ENCODE data around the gene SLC8B1.

Gene SLC8B1

DNA sequence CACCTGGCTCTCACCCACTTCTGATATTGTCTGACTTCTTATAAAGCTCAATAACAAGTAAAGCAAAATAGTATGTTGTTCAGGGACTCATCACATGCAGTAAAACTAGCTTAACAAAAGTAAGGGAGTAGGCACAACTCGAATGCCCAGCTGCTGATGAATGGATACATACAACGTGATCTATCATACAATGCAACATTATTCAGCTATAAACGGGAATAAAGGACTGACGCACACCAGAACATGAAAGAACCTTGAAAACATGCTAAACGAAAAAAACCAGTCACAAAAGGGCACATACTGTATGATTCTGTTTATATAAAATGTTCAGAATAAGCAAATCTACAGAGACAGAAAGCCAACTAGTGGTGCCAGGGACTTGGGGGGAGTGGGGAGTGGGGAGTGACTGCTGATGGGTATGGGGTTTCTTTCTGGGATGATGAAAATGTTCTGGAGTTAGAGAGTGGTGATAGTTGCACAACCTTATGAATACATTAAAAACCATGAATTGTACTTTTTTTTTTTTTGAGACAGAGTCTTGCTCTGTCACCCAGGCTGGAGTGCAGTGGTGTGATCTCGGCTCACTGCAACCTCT lies 34.6 kb upstream of the SLC8B1 start:
- Histone ChIP-seq H3K4me3 (ENCODE audit: low read depth, low read length) (no peak overlapping the region), H3K4me1 (ENCODE audit: control insufficient read depth, insufficient read depth, low read length) (no peaks in the 10 kb centered on the region), H3K27ac (ENCODE audit: low read depth, low read length) (no peak overlapping the region), H3K27me3 (ENCODE audit: control insufficient read depth, insufficient read depth, low read length) (no peaks in the 10 kb centered on the region), H3K36me3 (ENCODE audit: control insufficient read depth, insufficient read depth, low read length) (no peaks in the 10 kb centered on the region), H3K9ac (ENCODE audit: low read length) (no peak overlapping the region), H3K9me3 (ENCODE audit: control insufficient read depth, insufficient read depth, low read depth, low read length) (no peaks in the 10 kb centered on the region)

DNA sequence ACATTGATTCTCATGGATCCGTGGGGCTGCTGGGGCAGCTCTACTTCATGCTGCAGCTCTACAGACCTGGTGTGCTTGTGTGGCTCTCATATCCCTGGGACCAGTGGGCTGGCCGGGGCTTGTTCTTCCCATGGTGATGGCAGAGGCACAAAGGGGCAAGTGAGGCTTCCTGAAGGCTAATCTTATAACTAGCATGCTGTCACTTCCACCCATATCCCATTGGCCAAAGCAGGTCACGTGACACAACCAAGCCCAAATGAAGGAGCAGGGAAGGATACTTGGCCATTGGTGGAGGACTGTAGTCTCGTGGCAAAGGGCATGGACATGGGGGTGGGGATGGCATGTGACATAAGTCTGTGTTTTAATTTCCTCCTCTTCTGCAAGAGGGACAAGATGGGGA lies 33.4 kb upstream of the SLC8B1 start:
- Histone ChIP-seq H3K27me3 (ENCODE audit: control insufficient read depth, insufficient read depth, low read length) (no peaks in the 10 kb centered on the region), H3K27ac (ENCODE audit: low read depth, low read length) (no peak overlapping the region), H3K4me3 (ENCODE audit: low read depth, low read length) (no peak overlapping the region), H3K36me3 (ENCODE audit: control insufficient read depth, insufficient read depth, low read length) (no peaks in the 10 kb centered on the region), H3K4me1 (ENCODE audit: control insufficient read depth, insufficient read depth, low read length) (no peaks in the 10 kb centered on the region), H3K9me3 (ENCODE audit: control insufficient read depth, insufficient read depth, low read depth, low read length) (no peaks in the 10 kb centered on the region), H3K9ac (ENCODE audit: low read length) (no peak overlapping the region)

DNA sequence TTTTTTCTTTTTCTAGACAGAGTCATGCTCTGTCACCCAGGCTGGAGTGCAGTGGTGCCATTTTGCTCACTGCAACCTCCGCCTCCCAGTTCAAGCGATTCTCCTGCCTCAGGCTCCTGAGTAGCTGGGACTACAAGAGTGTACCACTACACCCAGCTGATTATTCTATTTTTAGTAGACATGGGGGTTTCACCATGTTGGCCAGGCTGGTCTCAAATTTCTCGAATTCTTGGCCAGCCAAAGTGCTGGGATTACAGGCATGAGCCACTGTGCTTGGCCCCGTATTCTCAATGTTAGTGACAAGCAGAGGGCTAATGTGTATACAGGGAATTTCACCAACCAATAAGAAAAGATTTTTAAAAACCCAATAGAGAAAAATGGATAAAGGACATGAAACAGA lies 31.9 kb upstream of the SLC8B1 start:
- Histone ChIP-seq H3K9me3 (ENCODE audit: control insufficient read depth, insufficient read depth, low read depth, low read length) (no peaks in the 10 kb centered on the region), H3K9ac (ENCODE audit: low read length) (no peak overlapping the region), H3K4me1 (ENCODE audit: control insufficient read depth, insufficient read depth, low read length) (no peaks in the 10 kb centered on the region), H3K36me3 (ENCODE audit: control insufficient read depth, insufficient read depth, low read length) (no peaks in the 10 kb centered on the region), H3K27ac (ENCODE audit: low read depth, low read length) (no peak overlapping the region), H3K27me3 (ENCODE audit: control insufficient read depth, insufficient read depth, low read length) (no peaks in the 10 kb centered on the region), H3K4me3 (ENCODE audit: low read depth, low read length) (no peak overlapping the region)

DNA sequence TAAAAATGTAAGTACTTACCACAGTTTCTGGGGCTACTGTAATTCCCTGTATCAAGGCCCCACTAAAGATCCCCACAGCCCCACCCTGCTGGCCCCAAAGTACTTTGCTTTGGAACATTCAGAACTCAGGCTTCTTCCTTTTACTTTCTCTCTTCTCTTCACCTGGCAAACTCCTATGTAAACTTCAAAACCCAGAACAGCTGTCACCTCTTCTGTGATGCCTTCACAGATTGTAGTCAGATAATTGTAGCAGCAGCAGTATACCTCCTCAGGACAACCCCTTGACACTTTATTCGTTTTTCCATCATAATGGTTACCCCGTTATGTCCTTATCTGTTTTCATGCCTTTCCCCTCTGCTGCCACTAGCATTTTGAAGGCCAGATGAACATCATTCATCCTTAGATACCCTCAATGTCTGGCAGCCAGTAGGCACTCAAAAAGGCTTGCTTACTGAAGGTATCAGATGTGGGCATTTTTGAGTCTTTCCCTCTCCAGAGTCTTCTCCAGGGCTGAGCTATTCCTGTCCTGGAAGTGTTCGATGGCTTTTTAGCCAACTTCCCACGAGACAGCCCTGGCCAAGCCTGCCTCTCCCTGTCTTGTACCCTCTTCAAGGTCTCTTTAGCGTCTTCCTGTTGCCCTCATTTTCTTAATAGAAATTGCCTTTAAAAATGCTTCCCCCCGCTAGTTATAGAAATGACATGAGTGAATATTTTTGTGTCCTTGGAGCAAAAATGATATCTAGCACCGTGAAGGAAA lies 30.9 kb upstream of the SLC8B1 start:
- H3K36me3 ChIP-seq (ENCODE audit: control insufficient read depth, insufficient read depth, low read length), result no peaks in the 10 kb centered on the region
- no peak overlapping the region for H3K27ac ChIP-seq (ENCODE audit: low read depth, low read length)
- H3K4me1 ChIP-seq (ENCODE audit: control insufficient read depth, insufficient read depth, low read length), result no peaks in the 10 kb centered on the region
- H3K9ac ChIP-seq (ENCODE audit: low read length), result no peak overlapping the region
- no peaks in the 10 kb centered on the region for H3K9me3 ChIP-seq (ENCODE audit: control insufficient read depth, insufficient read depth, low read depth, low read length)
- H3K4me3 ChIP-seq (ENCODE audit: low read depth, low read length), result no peak overlapping the region
- H3K27me3 ChIP-seq (ENCODE audit: control insufficient read depth, insufficient read depth, low read length), result no peaks in the 10 kb centered on the region

DNA sequence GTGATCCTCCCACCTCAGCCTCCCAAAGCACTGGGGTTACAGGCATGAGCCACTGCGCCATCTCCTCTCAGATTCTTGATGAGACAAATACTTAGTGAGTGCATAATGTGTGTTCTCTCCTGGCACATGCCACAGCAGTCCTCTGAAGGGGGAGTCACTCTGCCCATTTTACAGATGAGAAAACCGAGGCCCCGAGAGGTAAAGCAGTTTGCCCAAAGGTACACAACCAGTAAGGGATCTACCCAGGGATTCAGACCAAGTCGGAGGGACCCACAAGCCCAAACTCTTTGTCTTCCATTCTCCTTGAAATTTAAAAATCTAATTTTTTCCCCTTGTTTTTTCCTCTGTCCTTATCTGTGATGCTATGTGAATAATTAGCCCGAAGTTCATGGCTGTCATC lies 29.8 kb upstream of the SLC8B1 start:
- H3K36me3 ChIP-seq (ENCODE audit: control insufficient read depth, insufficient read depth, low read length), result no peaks in the 10 kb centered on the region
- no peak overlapping the region for H3K4me3 ChIP-seq (ENCODE audit: low read depth, low read length)
- H3K9me3 ChIP-seq (ENCODE audit: control insufficient read depth, insufficient read depth, low read depth, low read length), result no peaks in the 10 kb centered on the region
- H3K27me3 ChIP-seq (ENCODE audit: control insufficient read depth, insufficient read depth, low read length), result no peaks in the 10 kb centered on the region
- H3K9ac ChIP-seq (ENCODE audit: low read length), result no peak overlapping the region
- H3K27ac ChIP-seq (ENCODE audit: low read depth, low read length), result no peak overlapping the region
- no peaks in the 10 kb centered on the region for H3K4me1 ChIP-seq (ENCODE audit: control insufficient read depth, insufficient read depth, low read length)

DNA sequence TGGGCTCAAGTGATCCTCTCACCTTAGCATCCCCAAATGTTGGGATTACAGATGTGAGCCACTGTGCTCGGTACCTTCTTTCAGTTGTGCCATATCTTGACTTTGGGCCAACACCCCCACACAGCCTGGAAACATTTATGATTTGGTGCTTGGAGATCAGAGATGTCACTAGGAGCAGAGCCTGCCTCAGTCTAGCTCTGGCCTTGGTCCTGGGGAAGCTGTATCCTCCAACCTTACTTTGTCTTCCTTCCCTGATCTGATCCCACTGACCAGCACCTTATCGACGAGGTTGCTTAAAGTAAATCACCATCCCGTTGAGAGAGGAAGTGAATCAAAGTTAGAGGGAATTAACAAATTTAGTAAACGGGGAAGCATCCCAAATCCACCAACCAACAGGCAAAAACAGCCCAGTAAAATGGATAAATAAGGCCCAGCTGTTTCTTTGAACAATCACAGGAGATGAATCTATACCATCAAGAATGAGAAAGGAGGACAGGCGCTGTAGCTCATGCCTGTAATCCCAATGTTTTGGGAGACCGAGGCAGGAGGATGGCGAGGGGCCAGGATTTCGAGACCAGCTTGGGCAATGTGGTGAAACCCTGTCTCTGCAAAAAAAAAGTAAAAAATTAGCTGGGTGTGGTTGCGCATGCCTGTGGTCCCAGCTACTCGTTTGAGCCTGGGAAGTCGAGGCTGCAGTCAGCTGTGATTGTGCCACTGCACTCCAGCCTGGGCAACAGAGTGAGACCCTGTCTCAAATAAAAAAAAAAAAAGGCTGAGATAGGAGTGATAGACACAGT lies 26.9 kb upstream of the SLC8B1 start:
- H3K9ac ChIP-seq (ENCODE audit: low read length), result no peak overlapping the region
- no peaks in the 10 kb centered on the region for H3K27me3 ChIP-seq (ENCODE audit: control insufficient read depth, insufficient read depth, low read length)
- H3K36me3 ChIP-seq (ENCODE audit: control insufficient read depth, insufficient read depth, low read length), result no peaks in the 10 kb centered on the region
- no peak overlapping the region for H3K4me3 ChIP-seq (ENCODE audit: low read depth, low read length)
- H3K4me1 ChIP-seq (ENCODE audit: control insufficient read depth, insufficient read depth, low read length), result peaks cover 6% of the 10 kb centered on the region; the same call in 1 of the 2 replicates
- no peaks in the 10 kb centered on the region for H3K9me3 ChIP-seq (ENCODE audit: control insufficient read depth, insufficient read depth, low read depth, low read length)
- no peak overlapping the region for H3K27ac ChIP-seq (ENCODE audit: low read depth, low read length)

DNA sequence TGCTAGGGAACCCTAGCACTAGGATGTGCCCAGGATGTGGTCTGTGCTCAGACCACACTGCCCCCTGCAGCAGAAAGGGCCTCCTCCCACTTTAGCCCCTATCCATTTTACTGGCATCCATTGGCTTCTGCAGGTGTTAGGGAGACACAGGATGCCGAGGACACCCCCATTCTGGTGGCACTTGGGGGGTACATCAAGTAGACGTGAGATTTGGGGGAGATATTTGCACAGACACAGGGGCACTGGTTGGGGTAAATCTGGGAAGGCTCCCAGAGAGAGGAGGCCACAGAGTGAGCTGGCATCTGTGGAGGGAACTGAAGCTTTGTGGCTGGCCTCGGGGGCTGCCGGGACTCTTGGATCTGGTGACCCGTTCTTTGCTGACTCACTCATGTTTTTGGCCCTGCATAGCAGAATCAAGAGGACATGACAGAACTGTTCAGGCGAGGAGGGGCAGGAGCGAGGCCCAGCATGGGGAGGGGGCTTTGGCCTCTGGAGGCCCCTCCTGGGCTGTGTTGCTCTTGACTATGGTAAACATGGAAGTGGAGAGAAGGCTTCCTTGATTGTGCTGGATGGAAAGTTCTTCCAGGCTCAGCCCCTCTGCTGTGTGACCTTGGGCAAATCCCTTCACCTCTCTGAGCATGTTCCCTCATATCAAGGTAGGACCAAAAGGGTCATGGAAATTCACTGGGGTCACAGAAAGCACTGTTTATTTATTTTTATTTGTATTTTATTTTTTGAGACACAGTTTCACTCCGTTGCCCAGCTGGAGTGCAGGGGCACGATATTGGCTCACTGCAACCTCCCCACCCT lies 25.2 kb upstream of the SLC8B1 start:
- no peak overlapping the region for H3K27ac ChIP-seq (ENCODE audit: low read depth, low read length)
- peaks cover 6% of the 10 kb centered on the region; the same call in 1 of the 2 replicates for H3K4me1 ChIP-seq (ENCODE audit: control insufficient read depth, insufficient read depth, low read length)
- no peaks in the 10 kb centered on the region for H3K9me3 ChIP-seq (ENCODE audit: control insufficient read depth, insufficient read depth, low read depth, low read length)
- H3K4me3 ChIP-seq (ENCODE audit: low read depth, low read length), result no peak overlapping the region
- H3K27me3 ChIP-seq (ENCODE audit: control insufficient read depth, insufficient read depth, low read length), result no peaks in the 10 kb centered on the region
- H3K9ac ChIP-seq (ENCODE audit: low read length), result no peak overlapping the region
- no peaks in the 10 kb centered on the region for H3K36me3 ChIP-seq (ENCODE audit: control insufficient read depth, insufficient read depth, low read length)

DNA sequence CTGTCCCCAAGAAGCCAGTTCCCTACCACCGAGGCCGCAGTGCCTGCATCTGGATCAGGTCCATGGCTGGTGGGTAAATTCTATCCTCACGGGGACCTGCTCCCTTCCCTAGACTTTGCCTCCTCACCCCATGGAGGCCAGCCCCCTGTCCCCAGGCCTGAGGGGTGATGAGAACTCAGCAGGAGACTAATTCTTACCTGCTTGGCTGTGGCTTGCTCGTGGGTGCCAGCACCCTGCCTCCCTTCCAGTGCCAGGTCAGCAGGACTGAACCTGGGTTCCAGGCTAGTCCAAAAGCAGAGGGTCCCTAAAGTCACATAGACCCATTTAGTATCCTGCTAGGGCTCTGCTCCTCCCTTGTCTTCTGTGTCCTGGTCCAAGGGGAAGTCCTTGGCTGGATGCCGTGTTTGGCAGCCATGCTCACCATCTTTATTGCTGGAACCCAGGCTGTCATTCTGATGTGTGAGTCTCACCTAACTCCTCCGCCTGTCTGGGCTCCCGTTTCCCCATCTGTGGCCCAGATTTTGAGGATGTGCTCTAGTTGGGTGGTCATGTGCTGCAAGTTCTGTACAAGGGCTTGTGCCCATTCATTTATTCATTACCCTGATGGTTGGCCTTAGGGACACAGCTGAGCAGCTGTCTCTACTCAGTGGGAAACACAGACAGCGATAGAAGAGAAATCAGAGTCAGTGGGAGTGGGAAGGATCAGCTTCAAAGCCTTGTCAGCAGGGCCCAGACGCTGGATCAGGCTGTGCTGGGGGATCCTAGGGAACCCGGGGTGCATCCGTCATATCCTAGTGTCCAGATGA lies 24.4 kb upstream of the SLC8B1 start:
- H3K9ac ChIP-seq (ENCODE audit: low read length), result peak overlapping the region; percentile 57
- no peak overlapping the region for H3K27ac ChIP-seq (ENCODE audit: low read depth, low read length)
- H3K4me1 ChIP-seq (ENCODE audit: control insufficient read depth, insufficient read depth, low read length), result peaks cover 6% of the 10 kb centered on the region; the same call in 1 of the 2 replicates
- peak overlapping the region; percentile 78 for H3K4me3 ChIP-seq (ENCODE audit: low read depth, low read length)
- H3K27me3 ChIP-seq (ENCODE audit: control insufficient read depth, insufficient read depth, low read length), result no peaks in the 10 kb centered on the region
- no peaks in the 10 kb centered on the region for H3K9me3 ChIP-seq (ENCODE audit: control insufficient read depth, insufficient read depth, low read depth, low read length)
- H3K36me3 ChIP-seq (ENCODE audit: control insufficient read depth, insufficient read depth, low read length), result no peaks in the 10 kb centered on the region

DNA sequence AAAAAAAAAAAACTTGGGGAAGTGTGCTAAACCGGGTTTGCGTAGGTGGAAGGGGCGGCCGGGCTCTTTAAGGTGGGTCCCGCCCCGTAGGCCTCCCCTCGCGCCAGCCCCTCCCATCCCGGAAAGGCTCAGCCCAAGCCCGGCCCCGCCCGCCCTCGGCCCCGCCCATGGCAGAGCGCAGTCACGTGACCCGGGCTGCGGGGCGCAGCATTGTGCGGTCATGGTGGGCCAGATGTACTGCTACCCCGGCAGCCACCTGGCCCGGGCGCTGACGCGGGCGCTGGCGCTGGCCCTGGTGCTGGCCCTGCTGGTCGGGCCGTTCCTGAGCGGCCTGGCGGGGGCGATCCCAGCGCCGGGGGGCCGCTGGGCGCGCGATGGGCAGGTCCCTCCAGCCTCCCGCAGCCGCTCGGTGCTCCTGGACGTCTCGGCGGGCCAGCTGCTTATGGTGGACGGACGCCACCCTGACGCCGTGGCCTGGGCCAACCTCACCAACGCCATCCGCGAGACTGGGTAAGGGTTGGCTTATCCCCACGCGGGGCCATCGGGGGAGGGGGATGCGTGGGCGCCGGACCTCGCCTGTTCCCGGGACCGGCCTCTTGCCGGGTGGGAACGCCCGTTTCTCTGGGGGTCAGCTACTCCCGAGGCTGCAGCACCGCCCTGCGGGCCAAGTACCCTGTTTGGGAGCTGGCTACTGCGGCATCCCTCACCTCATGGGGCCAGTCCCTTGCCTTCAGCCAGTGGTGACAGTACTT lies 23.6 kb upstream of the SLC8B1 start, which contains the start of gene PLBD2:
PLBD2 (plus strand) TSS at position 207 of the 752 bp plus-strand sequence; CDS start at position 221, 14 bp downstream.
- peak within 1 kb of the TSS; percentile 61 for H3K9ac ChIP-seq (ENCODE audit: low read length)
- H3K4me3 ChIP-seq (ENCODE audit: low read depth, low read length), result peak within 1 kb of the TSS; percentile 78
- no peak within 1 kb of the TSS for H3K27ac ChIP-seq (ENCODE audit: low read depth, low read length)
- no peaks in the 10 kb centered on the region for H3K9me3 ChIP-seq (ENCODE audit: control insufficient read depth, insufficient read depth, low read depth, low read length)
- peaks cover 6% of the 10 kb centered on the region; the same call in 1 of the 2 replicates for H3K4me1 ChIP-seq (ENCODE audit: control insufficient read depth, insufficient read depth, low read length)
- no peaks in the 10 kb centered on the region for H3K36me3 ChIP-seq (ENCODE audit: control insufficient read depth, insufficient read depth, low read length)
- H3K27me3 ChIP-seq (ENCODE audit: control insufficient read depth, insufficient read depth, low read length), result no peaks in the 10 kb centered on the region

Data from HUES6 (cell line).